GM12873 (cell line): Measurements from ENCODE around the gene RAB11B.

Experiments
- TF ChIP-seq, protein P1 (sequence below): IDR thresholded peaks from 2 replicates; pipeline ENCODE4 v1.5.1; 2012; ENCODE audit warnings: low read depth, mild to moderate bottlenecking, moderate library complexity, low read length, control low read depth; ENCODE audit not compliant: insufficient read depth; ENCODE audit errors: missing control alignments

The RAB11B gene

DNA sequence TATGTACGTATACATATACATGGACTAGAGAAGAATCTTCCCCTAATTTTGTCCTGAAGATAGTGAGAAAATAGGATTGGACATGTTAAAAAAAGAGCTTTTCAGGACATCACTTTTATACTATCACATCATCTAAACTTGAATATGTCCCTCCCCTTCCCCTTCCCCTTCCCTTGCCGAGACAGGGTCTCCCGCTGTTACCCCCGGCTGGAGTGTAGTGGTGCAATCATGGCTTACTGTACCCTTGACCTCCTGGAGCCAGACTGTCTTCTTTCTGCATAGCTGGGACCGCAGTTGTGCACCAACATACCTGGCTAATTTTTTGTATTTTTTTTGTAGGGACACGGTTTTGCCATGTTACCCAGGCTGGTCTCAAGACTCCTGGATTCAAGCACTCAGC is 61.2 kb downstream of the RAB11B start:
- TF ChIP-seq, protein P1, sequence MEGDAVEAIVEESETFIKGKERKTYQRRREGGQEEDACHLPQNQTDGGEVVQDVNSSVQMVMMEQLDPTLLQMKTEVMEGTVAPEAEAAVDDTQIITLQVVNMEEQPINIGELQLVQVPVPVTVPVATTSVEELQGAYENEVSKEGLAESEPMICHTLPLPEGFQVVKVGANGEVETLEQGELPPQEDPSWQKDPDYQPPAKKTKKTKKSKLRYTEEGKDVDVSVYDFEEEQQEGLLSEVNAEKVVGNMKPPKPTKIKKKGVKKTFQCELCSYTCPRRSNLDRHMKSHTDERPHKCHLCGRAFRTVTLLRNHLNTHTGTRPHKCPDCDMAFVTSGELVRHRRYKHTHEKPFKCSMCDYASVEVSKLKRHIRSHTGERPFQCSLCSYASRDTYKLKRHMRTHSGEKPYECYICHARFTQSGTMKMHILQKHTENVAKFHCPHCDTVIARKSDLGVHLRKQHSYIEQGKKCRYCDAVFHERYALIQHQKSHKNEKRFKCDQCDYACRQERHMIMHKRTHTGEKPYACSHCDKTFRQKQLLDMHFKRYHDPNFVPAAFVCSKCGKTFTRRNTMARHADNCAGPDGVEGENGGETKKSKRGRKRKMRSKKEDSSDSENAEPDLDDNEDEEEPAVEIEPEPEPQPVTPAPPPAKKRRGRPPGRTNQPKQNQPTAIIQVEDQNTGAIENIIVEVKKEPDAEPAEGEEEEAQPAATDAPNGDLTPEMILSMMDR, result no peak

DNA sequence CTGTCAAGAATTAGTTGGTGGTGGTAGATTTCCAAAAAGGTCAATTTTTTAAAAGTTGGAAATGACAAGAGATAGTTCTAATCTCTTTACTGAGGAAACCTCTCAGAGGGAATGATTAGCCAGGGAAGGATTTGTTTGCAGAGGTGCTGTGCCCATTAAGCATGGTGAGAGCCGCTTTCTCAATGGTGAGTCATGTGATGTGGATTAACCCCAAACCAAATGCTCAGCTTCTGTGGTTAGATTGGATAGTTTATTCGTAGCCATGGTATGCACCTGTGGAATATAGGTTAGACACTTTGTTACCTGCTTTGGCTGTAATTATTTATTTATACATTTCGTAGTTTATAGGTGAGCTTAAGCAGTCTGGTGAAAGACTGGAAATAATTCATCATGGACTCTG is 61.7 kb downstream of the RAB11B start:
- TF ChIP-seq, protein P1, result no peak

DNA sequence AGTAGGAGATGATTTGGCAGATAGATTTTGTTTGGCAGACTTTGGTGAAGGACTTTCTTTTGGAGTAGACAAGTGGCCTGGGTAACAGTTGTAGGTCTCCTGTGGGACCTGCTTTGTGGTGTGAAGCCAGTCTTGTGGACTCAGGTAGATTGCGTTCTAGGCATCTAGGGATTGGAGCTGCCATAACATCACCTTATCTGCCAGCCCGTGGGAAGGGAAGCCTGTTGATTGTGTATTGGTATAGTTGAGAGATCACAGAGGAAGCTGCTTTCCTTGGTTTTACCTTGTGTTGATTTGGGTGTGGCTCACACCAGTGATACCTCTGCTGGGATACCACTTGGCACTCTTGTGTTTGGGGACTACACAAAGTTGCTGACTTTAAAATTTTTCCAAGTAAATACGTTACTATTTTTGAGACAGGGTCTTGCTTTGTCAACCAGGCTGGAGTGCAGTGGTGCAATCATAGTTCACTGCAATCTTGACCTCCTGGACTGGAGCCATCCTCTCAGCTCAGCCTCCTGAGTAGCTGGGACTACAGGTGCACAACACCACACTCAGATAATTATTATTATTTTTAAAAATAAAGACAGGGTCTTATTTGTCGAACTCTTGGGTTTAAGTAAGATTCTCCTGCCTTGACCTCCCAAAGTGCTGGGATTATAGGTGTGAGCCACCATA is 62.4 kb downstream of the RAB11B start:
- TF ChIP-seq, protein P1, result no peak

DNA sequence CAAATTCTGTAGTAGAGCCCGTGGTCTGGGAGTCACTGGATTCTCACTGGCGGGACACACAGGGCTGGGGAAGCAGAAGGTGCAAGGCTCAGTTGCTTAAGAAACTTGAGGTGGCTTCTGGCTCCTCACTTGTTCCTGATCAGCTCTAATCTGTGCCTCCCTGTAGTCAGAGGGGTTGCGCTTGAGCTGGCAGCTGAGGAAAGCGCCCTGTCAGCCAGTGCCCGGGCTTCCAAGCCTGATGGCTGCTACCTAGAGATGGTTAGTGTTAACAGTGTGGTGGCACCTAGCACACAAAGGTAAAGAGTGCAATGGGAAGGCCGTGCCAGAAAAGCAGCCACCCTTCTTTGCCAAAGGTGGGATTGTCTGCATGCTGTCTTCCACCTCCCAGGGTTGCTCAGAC is 63.5 kb downstream of the RAB11B start:
- TF ChIP-seq, protein P1, result no peak
